GM19025 (cell line): Measurements from ENCODE around the gene CCL21.

Experiments used
- ATAC-seq: cut with Tn5 transposase; IDR thresholded peaks from one replicate; pipeline ENCODE4 v1.9.1; 2021; ENCODE audit warnings: mild to moderate bottlenecking, low read depth, moderate library complexity; ENCODE audit not compliant: unreplicated experiment

Gene CCL21

DNA sequence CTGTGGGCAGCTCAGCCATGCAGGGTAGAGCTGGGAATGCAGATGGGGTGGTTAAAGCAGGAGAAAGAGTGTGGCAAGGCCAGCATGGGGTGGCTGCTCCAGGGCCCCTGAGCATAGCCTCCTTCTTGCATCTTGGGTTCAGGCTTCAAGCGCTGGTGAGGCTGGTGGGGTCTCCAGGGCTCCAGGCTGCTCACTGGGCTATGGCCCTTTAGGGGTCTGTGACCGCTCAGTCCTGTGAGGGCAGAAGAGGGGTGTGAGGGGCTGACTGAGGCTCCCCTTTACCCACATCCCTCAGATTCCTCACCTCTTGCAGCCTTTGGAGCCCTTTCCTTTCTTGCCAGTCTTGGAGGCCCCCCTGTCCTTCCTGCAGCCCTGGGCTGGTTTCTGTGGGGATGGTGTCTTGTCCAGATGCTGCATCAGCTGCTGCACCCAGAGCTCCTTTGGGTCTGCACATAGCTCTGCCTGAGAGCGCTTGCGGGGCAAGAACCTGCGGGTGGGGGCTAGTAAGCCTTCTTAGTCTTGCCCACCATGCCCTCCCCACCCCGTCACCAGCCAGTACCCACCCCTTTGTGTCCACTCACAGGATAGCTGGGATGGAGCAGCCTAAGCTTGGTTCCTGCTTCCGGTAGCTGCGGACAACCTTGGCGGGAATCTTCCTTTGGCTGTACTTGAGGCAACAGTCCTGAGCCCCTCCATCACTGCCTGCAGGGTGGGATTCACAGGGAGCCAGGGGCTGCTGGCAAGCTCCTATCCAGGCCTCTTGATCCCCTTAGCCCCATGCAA lies 549 bp downstream of the CCL21 start:
- no peak for ATAC-seq

DNA sequence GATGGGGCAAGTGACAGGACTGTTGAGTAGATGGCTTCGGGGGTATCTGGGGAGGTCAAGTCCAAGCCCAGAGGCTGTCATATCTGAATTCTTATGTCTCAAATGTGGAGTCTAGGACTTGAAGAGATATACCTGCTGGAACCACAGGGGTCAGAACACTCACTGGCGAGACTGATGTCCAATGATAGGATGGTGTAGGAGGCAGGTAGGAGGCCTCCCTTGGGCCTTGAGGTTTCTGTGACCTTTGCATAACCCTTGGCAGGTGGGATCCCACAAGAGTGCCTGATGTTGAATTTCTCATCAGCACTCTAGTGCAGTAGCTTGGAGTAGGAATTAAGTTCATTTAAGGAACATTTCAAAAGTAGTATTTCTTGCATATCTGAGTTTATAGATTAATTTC lies 2.8 kb downstream of the CCL21 start:
- no peak for ATAC-seq

DNA sequence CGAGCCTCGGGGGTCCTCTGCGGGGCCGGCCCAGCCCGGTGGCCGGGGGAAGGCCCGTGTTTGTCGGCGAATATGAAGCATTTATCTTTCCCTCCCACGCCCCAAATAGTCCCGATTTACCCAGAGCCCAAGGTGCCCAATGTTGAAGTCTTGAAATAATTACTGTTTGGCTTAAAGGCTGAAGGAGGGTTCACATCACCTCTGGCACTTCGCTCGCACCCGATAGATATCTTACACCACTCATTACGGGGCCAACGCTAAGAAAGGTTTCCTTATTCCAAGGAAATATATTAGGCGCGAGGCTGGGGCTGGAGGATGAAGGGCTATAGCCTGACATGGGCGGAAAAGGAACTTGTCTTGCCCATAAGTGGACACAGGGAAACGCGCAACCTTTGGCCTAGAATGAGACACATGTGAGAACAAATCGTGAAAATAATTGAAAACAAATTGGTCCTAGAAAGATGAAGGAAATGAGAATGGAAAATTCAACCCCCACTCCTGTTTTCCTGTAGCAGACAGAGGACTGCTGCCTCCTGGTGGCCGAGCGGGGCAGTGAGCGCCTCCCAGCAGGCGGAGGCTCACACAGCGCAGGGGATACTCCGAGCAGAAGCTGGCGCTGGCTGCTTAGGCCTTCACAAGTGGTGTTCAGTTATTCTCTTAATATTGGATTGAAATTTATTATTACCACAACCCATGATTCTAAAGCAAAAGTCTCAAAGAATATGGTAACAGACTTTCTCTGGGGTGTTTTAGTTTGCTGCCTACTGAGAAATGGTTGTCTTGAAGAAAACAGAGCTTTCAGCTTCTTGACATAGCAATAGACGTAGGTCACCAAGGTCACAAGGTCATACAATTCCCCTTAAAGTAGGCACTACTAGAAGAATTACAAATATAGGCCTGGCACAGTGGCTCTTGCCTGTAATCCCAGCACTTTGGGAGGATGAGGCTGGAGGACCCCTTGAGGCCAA lies 7.9 kb downstream of the CCL21 start:
- ATAC-seq, result no peak

DNA sequence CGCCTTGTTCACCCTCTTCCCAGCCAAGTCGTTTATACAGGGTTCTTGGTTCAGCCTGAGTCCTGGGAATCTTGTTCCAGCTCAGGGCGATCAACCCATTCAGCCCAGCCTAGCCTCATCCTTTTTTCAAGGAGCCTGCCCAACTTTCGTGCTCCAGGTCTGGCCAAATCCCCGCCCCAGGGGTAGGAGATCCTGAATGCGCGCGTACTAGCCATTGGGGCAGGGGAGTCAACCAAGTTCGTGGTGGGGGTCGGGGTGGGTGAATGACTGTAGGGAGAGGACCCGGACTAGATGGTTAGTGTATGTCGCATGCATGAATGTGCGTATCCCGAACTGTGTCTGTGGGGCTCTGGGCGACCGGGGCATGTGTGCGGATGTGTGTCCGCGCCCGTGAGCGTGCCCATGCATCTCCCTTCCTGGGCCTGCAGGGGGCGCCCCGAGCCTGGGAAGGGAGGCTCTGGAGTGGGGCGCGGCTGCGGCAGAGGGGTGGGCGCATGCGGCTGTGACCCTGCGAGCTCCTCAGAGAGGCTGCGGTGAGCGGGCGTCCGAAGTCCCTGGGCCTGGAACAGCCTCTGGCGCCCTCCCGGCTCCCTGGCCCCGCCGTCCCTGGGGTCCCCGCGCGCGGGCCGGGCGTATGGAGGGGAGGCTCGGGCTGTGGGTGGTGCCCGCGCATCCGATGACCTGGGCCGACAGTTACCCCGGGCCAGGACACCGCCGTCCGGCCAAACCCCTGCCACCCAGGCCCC lies 8.7 kb downstream of the CCL21 start:
- no peak for ATAC-seq

DNA sequence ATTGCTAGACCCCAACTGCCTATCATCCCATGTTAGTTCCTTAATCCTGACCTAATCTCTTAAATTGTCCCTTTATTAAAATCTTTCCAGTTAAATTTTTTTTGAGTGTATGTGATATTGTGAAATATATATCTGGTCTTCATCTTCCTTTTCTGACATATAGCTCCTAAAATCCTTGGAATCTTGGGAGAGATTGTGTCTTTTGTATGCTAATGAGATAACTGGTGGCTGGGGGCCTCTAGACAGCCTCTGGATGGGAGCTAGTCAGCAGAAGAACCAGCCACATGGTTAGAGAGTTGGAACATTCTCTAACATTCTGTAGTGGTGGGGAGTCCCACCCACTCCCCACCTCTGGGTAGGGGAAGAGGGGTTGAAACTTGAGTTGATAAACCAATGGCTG lies 15.1 kb downstream of the CCL21 start:
- no peak for ATAC-seq

DNA sequence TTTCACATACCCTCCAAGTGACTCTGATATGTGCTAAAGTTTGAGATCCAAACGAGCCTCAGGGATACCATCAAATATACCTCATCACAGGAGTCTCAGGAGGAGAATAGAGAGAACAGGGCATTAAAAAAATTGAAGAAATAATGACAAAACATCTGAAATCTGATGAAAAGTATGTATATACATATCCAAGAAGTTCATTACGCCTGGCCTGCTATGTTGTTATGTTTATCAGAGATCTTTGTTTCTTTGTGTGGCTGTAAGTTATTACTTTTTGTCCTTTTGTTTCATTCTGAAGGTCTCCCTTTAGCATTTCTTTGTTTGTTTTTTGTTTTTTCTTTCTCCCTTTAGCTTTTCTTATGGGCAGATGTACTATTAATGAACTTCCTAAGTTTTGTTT lies 16.4 kb downstream of the CCL21 start:
- no peak for ATAC-seq

DNA sequence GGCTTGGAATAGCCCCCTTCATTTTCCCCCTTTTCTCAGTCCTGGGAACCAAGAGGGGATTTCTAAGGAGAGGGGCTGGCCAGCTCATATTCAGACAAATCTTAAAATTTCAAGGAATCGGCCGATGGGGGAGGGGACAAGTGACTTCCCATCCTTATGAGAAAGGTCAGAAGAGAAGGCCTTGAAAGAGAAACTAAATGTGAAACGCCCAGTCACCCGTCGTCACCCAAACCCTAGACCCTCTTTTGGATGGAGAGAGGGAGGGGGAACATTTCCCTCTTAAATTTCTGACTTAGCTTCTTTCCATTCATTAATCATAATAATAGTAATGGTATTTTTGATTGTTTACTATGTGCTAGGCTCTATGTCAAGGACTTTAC lies 18.0 kb downstream of the CCL21 start:
- ATAC-seq, result no peak

DNA sequence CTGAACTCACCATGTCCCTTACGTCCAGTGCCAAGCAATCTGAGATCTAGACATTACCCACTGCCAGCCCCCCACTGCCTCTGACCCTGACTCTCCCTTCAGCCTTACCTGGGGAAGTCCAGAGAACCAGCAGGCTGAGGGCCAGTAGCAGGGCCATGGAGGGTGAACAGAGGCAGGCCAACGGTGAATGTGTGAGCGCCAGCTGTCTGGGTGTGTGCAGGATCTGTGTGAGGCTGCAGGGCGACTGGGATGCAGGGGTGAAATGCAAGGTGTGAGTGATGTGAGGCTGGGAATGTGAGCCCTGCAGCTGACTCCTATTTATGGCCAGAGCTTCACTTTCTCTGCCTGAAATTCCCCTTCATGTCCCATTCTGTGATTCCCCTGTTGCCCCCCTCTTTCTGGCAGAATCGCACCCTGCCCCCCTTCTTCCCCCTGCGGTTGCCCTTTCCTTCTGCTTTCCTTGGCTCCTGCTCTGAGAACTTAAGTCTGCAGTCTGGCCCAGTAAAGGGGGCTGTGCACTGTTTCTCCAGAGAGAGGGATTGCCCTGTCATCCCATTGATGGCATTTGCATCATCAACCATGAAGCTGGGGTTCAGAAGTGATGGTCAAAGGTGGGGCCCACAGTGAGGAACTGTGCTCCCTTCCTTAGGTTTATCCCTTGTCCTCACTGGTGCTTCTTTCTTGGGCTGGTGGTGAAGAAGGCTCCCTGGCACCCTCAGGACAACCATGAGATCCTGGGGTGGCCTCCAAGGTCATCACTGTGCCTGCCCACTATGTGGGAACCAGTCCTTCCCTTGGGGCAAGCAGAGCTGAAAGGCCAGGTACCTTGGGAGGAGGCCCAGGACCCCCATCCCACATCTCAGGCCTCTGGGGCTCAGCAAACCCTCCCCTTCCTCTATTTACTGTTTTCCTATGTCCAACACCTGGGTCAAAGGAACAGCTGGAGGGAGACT lies 18.7 kb downstream of the CCL21 start, which contains the start of gene CCL19:
CCL19 (minus strand) TSS at position 294 of the 953 bp plus-strand sequence; CDS start at position 157, 137 bp downstream.
- no peak for ATAC-seq

DNA sequence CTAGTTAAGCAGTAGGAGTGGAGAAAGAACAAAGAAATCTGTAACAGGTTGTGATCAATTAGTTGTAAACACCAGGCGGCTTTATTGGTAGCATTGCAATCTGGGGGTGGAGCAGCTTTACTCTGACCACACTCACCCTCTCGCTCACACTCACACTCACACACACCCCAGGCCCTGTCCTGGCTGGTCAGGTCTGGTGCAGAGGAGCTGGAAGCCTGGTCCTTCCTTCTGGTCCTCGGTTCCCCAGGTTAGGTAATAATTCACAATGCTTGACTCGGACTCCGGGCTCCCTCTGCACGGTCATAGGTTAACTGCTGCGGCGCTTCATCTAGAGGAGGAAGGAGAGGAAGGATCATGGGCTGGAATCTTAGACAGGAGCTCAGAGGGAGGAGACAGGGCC lies 20.4 kb downstream of the CCL21 start:
- no peak for ATAC-seq

DNA sequence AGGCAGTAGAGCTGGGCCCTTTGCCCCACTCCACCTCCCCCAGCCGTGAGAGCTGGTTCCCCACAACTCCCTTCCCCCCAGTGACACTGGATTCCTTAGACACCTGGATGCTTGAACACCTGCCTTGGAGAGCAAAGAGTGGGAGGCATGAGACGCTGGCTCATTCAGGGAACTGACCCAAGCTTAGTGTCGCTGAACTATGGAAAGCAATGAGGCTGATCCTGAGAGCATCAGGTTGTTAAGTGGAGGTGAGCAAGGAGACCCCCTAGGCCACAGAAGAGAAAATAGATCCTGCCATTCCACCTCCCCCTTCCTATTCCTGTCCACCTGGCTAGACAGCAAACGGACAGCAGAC lies 20.8 kb downstream of the CCL21 start:
- ATAC-seq, result no peak

DNA sequence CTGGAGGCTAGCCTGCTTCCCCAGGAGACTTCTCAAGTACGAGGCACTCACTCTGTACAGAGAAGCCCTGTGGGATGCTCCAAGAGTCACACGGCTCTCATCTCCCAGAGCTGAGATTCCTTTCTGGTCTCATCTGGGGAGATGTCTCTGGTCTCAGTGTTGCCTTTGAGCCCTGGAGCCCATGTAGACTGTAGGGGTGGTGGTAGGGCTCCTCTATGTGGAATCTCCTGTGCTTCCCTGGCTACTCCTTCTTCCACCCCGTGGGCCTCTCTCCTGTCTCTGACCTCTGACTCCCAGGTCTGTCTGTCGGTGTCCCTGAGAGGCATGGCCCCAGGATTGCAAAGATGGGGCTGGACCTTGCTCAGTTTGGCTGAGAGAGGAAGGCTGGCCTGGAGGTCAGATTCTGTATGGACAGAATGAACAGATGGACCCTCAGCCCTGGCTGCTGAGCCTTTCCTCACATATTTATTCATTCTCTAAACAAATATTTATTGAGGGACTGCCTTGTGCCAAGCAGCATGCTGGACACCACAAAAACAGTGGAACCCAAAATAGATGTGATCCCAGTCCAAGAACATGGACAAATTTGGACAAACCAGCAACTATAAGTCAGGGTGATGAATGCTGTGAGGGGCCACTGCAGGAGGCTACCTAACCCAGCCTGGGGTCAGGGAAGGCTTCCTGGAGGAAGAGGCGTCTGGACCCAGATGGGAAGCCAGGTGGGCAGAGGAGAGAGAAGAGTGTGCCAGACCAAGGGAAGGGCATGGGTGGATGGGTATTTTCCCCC lies 21.4 kb downstream of the CCL21 start:
- ATAC-seq, result no peak

DNA sequence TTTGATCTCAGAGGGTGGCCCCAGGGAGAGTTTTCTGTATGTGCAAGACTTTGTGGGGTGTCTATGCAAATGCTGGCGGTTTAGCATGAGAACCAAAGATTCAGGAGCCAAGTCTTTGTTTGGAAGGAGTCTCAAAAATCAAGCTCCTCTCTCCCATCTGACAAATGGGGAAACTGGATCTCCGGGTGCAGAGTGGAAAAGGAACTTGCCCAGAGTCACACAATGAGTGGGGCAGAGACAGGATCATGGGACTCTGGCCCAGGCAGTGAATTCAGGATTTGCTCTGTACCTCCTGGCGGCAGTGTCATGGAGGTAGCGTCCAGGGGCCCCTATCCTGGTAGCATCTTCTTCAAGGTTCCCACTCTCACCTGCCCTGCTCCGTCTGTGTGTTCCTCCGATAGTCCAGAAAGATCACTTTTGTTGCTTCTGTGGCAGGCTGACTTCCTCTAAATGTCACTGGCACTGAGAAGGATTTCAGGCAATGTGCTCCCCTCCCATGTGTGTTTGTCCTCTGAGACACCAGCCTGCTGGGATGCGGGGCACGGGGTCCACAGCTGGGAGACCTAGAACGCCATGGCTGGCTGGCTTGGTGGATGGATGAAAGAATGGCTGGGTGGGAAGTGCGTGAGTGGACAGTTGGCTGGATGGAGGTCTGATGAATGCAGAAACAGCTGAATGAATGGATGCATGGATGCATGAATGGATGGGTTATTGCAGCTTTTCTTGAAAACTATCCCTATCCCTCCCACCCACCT lies 22.5 kb downstream of the CCL21 start:
- no peak for ATAC-seq

DNA sequence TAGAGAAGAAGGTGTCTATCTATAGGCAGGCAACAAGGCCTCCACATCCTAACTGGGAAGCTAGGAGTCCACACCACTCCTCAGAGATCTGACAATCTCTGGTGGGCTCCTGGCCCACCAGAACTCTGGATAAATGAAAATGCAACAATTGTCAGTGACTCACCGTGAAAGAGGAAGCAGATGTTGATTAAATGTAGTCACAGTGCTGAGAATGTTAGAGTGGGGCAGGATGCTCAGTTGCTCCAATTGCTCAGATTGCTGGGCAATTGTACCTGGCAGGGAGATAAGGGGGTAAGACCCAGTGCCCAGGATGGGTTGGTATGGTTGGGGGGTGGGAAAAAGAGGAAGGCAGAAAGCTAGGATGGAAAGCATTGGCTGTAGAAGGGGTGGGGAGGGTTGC lies 23.2 kb downstream of the CCL21 start:
- ATAC-seq, result no peak

DNA sequence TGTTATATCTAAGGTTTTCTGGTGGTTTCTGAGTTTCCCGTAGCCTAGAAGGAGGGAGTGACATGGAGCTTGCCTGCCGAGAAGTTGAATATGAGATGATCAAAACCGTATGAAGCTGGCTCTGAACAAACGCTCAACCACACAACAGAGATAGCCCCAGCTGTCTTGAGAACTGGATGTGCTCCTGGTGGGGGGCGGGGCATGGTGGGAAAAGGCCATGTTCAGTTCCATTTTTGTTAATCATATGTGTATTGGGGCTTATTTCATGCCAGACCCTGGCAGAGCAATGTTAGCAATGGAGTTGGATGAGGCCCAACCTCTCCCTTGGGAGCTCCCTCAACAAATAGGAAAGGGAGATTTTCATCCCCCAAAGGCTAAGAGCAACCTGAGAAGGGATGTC lies 23.7 kb downstream of the CCL21 start:
- no peak for ATAC-seq

DNA sequence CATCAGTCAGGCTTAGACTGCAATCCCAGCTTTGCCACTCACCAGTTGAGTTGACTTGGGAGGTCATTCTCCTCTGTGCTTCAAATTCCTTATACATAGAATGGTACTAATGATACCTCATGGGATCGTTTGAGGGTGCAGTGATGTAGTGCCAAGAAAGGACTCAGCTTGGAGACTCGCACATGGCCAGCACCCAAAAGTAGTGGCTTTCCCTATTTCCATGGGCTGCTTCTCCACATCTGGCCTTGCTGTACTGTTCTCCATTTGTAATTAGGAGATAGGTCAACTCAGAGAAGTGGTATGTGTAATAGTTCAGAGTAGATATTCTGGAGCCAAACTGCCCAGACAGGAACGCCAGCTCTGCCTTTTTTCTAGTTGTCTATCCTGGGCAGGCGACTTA lies 24.3 kb downstream of the CCL21 start:
- ATAC-seq, result no peak

DNA sequence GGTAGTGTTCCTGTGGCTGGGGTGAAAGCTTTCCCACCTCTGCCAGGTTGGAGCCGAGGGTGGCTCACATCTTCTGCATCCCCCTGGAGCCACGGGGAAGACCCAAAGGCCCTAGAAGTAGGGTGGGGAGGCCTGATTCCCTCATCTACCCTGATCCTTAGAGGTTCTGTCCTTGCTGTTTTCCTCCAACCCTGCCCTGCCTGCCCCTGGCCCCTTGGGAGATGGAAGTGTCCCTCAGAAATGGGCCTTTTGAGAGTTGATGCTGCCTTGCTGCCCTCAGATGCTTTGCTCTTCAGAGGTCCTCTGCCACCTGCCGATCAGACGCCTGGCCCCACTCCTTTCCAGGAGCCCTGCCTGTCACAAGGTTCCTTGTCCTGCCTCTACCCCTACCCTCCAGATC lies 25.1 kb downstream of the CCL21 start:
- ATAC-seq, result no peak

DNA sequence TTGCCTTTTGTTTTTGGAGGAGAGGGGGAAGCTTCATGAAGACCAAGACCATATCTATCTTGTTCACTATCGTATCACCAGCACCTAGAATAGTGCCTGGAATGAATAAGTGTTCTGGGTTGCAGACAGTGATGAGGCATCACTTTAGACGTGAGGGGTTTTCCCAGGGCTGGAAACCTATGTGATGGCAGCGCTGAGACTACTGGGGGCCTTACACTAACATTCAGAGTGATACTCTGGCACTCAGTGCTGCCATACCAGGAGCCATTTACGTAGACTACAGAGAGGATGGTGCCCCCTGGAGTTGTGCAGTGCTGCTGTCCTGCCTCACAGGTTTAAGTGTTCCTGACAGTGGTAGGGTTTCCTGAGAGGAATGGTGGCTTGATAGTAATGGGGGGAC lies 25.8 kb downstream of the CCL21 start:
- no peak for ATAC-seq

DNA sequence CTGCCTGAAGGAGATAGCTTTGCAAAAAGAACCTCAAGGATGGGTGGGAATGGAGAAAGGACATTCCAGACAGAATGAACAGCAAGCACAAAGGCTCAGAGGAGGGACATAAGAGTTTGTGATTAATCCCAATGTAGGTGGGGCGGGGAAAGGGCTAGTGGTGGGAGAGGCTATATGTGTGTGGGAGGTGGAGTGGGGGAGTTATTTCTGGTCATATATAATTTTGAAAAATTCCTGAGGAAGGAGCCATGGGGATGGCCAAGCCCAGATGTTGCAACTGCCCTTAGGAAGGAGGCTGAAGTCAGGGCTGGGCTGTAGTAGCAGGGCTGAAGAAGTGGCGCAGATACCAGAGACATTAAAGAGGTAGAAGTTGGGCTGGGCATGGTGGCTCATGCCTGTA lies 34.1 kb downstream of the CCL21 start:
- no peak for ATAC-seq
